ENCODE results near the gene TSPO2. TPM values are rescaled to one million over a fixed set of nuclear protein-coding genes. Genes with fewer than 3 reads are reported as not detected.
A peak's percentile ranks its signal among the peaks of the same experiment; 100 is the strongest.

TSPO2 gene
- total RNA-seq, 4 donors from 2014 or later = not detected

- H3K36me3 ChIP-seq = peaks cover 0 to 6% of the 10 kb centered on the region in 2 donors
- no peak for TF ChIP-seq POLR2A (IDR thresholded peaks at IDR 0.05)
- no peak for TF ChIP-seq CTCF (IDR thresholded peaks at IDR 0.05 in 4 of 5, conservative IDR thresholded peaks at IDR 0.05 in 1 of 5)
- no peaks in the 10 kb centered on the region for H3K27me3 ChIP-seq
- no peaks in the 10 kb centered on the region for H3K9me3 ChIP-seq
- ATAC-seq = no peak
- in situ Hi-C loops (cut with MboI; ENCODE audit: low sequenced_read_pairs in 4 of 4) (no loop called here), intact Hi-C loops (cut with DNase I; ENCODE audit: low total_unique reads) (loop anchor here (5.0 to 10.0 kb wide), 4 partner anchors 169 to 1139 kb away; partner anchors contain the start of genes MOCS1, PRICKLE4 and TOMM6)
- DNase-seq = no peak
- peaks cover 36 to 39% of the 10 kb centered on the region in 2 donors for H3K4me1 ChIP-seq
- peak overlapping the region; percentile 97 to 99 (median 98) for H3K27ac ChIP-seq
- H3K4me3 ChIP-seq = peak overlapping the region; percentile 73 to 85 (median 77)
Measured at GRCh38 chr6:41071501-41071922, 29.2 kb downstream of the TSPO2 start.

GRCh38 chr6:41071923-41072835 lies 29.9 kb downstream of the TSPO2 start, which contains the start of gene OARD1:
OARD1 (minus strand) TSS chr6:41072356; CDS start chr6:41071634, 722 bp downstream.
- ATAC-seq = peak; percentile 66 to 67
- in situ Hi-C loops (cut with MboI; ENCODE audit: low sequenced_read_pairs in 4 of 4) = no loop called here
- Histone ChIP-seq H3K27me3 (no peaks in the 10 kb centered on the region), H3K4me3 (peak within 1 kb of the TSS; percentile 75 to 93 (median 82)), H3K4me1 (peaks cover 34 to 44% of the 10 kb centered on the region in 2 donors), H3K36me3 (peaks cover 0 to 6% of the 10 kb centered on the region in 2 donors), H3K27ac (peak within 1 kb of the TSS; percentile 97 to 99 (median 98)), H3K9me3 (no peaks in the 10 kb centered on the region)
- intact Hi-C loops (cut with DNase I; ENCODE audit: low total_unique reads) = loop anchor here (2.0 to 10.0 kb wide), 5 partner anchors 19 to 1140 kb away; partner anchors contain the start of genes APOBEC2, MOCS1, PRICKLE4 and TOMM6
- DNase-seq = peak; percentile 99
- TF ChIP-seq POLR2A (IDR thresholded peaks at IDR 0.05) (peak; percentile 72 to 82), CTCF (IDR thresholded peaks at IDR 0.05 in 4 of 5, conservative IDR thresholded peaks at IDR 0.05 in 1 of 5) (peak in 2 of 5 experiments; percentile 11 to 24)

GRCh38 chr6:41072836-41073202 lies 30.6 kb downstream of the TSPO2 start, which contains the start of gene NFYA:
NFYA (plus strand) TSS chr6:41072974; CDS start chr6:41079090, 6,116 bp downstream.
- Histone ChIP-seq H3K36me3 (peaks cover 0 to 6% of the 10 kb centered on the region in 2 donors), H3K27me3 (no peaks in the 10 kb centered on the region), H3K4me3 (peak within 1 kb of the TSS; percentile 75 to 93 (median 82)), H3K9me3 (no peaks in the 10 kb centered on the region), H3K4me1 (peaks cover 34 to 46% of the 10 kb centered on the region in 2 donors), H3K27ac (peak within 1 kb of the TSS; percentile 97 to 99 (median 98))
- in situ Hi-C loops (cut with MboI; ENCODE audit: low sequenced_read_pairs in 4 of 4) = no loop called here
- intact Hi-C loops (cut with DNase I; ENCODE audit: low total_unique reads) = loop anchor here (2.0 to 10.0 kb wide), 5 partner anchors 20 to 1141 kb away; partner anchors contain the start of genes APOBEC2, MOCS1, PRICKLE4 and TOMM6
- no peak for DNase-seq
- TF ChIP-seq CTCF (IDR thresholded peaks at IDR 0.05 in 4 of 5, conservative IDR thresholded peaks at IDR 0.05 in 1 of 5) = no peak
- TF ChIP-seq POLR2A (IDR thresholded peaks at IDR 0.05) = no peak
- peak; percentile 57 for ATAC-seq

GRCh38 chr6:41073203-41073967 lies 31.1 kb downstream of the TSPO2 start:
- in situ Hi-C loops (cut with MboI; ENCODE audit: low sequenced_read_pairs in 4 of 4) (no loop called here), intact Hi-C loops (cut with DNase I; ENCODE audit: low total_unique reads) (loop anchor here (2.0 to 10.0 kb wide), 5 partner anchors 21 to 1141 kb away; partner anchors contain the start of genes APOBEC2, MOCS1, PRICKLE4 and TOMM6)
- TF ChIP-seq POLR2A (IDR thresholded peaks at IDR 0.05) = peak; percentile 97 to 98
- peak in 4 of 5 experiments; percentile 49 to 82 (median 62) for TF ChIP-seq CTCF (IDR thresholded peaks at IDR 0.05 in 4 of 5, conservative IDR thresholded peaks at IDR 0.05 in 1 of 5)

More at GRCh38 chr6:41073203-41073967, 31.1 kb downstream of the TSPO2 start:
- DNase-seq (peak; percentile 92), ATAC-seq (peak; percentile 45 to 49)
- Histone ChIP-seq H3K36me3 (peaks cover 0 to 6% of the 10 kb centered on the region in 2 donors), H3K4me1 (peaks cover 34 to 48% of the 10 kb centered on the region in 2 donors), H3K9me3 (no peaks in the 10 kb centered on the region), H3K4me3 (peak overlapping the region; percentile 75 to 93 (median 82)), H3K27ac (peak overlapping the region; percentile 97 to 99 (median 98)), H3K27me3 (no peaks in the 10 kb centered on the region)

Data from gastrocnemius medialis (tissue), 4 donors.